Nasal cavity respiratory epithelium epithelial cell of viscerocranial mucosa (primary cell): ENCODE data around the gene C20orf202. TPM values are rescaled to one million over a fixed set of nuclear protein-coding genes. Genes with fewer than 3 reads are reported as not detected.

Experiments
- total RNA-seq: library from RNA; depleted of rRNA; stranded (reverse); fragments of >200 nt; gene quantifications from 2 replicates; pipeline ENCODE4 v1.2.3, GENCODE V29; 2014

Gene C20orf202
- total RNA-seq: under 0.01 and 0.07 TPM in 2 replicates

GRCh38 chr20:1202762-1203504 lies at the start of gene C20orf202:
Gene C20orf202 (plus strand): TSS chr20:1203454. CDS start chr20:1203586, 132 bp downstream.

GRCh38 chr20:1184638-1185315 lies 18.5 kb upstream of the C20orf202 start, which contains the start of gene TMEM74B:
Gene TMEM74B (minus strand): TSS chr20:1184981. CDS start chr20:1183801, 1,180 bp downstream.

GRCh38 chr20:1225783-1226654 lies 22.8 kb downstream of the C20orf202 start, which contains the start of gene RAD21L1:
Gene RAD21L1 (plus strand): TSS chr20:1226044. CDS start chr20:1228454, 2,410 bp downstream.

Other genes with a start within 250 kb of the C20orf202 start
- not detected in 2 replicates for gene RSPO4, start 201.1 kb upstream of the C20orf202 start, total RNA-seq
- 16.4 and 35.7 TPM in 2 replicates for gene PSMF1, start 84.9 kb upstream of the C20orf202 start, total RNA-seq
- under 0.01 and 0.36 TPM in 2 replicates for gene TMEM74B, start 18.5 kb upstream of the C20orf202 start, total RNA-seq
- gene RAD21L1, start 22.6 kb downstream of the C20orf202 start, total RNA-seq: not detected in 2 replicates
- gene SNPH, start 62.8 kb downstream of the C20orf202 start, total RNA-seq: 4.1 and 9.9 TPM in 2 replicates
- 23.1 and 65.3 TPM in 2 replicates for gene SDCBP2, start 125.7 kb downstream of the C20orf202 start, total RNA-seq
- 89.5 and 116 TPM in 2 replicates for gene FKBP1A, start 189.6 kb downstream of the C20orf202 start, total RNA-seq